Stimulated activated naive CD8-positive, alpha-beta T cell treated with anti-CD3 and anti-CD28 coated beads, Interleukin-15, Interleukin-2, amounts not matched to agents 100 ng/mL and 50 ng/mL, for 24 hours (primary cell): ENCODE results near the gene MYOCOS.
"Not testable (repeated sequence)": the region's sequence is repeated elsewhere in the genome, so short reads cannot be mapped to it uniquely, and the experiment has no call there.

Experiments used
- H3K27ac Mint-ChIP-seq: one replicate; pipeline ENCODE4 v1.8.0; 2021; ENCODE audit warnings: mild to moderate bottlenecking, mixed read lengths
- H3K27me3 Mint-ChIP-seq: one replicate; pipeline ENCODE4 v1.8.0; 2021; ENCODE audit warnings: mixed read lengths
- H3K36me3 Mint-ChIP-seq: one replicate; pipeline ENCODE4 v1.8.0; 2021; ENCODE audit warnings: low read depth, mixed read lengths
- H3K4me1 Mint-ChIP-seq: one replicate; pipeline ENCODE4 v1.8.0; 2021; ENCODE audit warnings: low read depth, mixed read lengths
- H3K4me3 Mint-ChIP-seq: one replicate; pipeline ENCODE4 v1.8.0; 2021; ENCODE audit warnings: mild to moderate bottlenecking, mixed read lengths
- H3K9me3 Mint-ChIP-seq: one replicate; pipeline ENCODE4 v1.8.0; 2021; ENCODE audit warnings: mixed read lengths

MYOCOS gene

GRCh38 chr1:171606402-171606941 lies 15.6 kb upstream of the MYOCOS start:
- Mint-ChIP-seq H3K27ac (no peak overlapping the region), H3K4me1 (no peaks in the 10 kb centered on the region), H3K36me3 (no peaks in the 10 kb centered on the region), H3K27me3 (no peaks in the 10 kb centered on the region), H3K4me3 (no peak overlapping the region), H3K9me3 (peaks cover 4% of the 10 kb centered on the region)

- H3K4me1 Mint-ChIP-seq, result no peaks in the 10 kb centered on the region
- no peak overlapping the region for H3K4me3 Mint-ChIP-seq
- no peaks in the 10 kb centered on the region for H3K36me3 Mint-ChIP-seq
- no peaks in the 10 kb centered on the region for H3K27me3 Mint-ChIP-seq
- no peak overlapping the region for H3K27ac Mint-ChIP-seq
- H3K9me3 Mint-ChIP-seq, result peaks cover 4% of the 10 kb centered on the region
Measured at GRCh38 chr1:171610385-171610784, 11.7 kb upstream of the MYOCOS start.

- peaks cover 4% of the 10 kb centered on the region for H3K9me3 Mint-ChIP-seq
- H3K36me3 Mint-ChIP-seq, result no peaks in the 10 kb centered on the region
- H3K4me1 Mint-ChIP-seq, result no peaks in the 10 kb centered on the region
- no peak overlapping the region for H3K27ac Mint-ChIP-seq
- H3K4me3 Mint-ChIP-seq, result no peak overlapping the region
- H3K27me3 Mint-ChIP-seq, result no peaks in the 10 kb centered on the region
Measured at GRCh38 chr1:171611306-171611705, 10.7 kb upstream of the MYOCOS start.

- no peaks in the 10 kb centered on the region for H3K27me3 Mint-ChIP-seq
- H3K9me3 Mint-ChIP-seq, result no peaks in the 10 kb centered on the region
- no peak overlapping the region for H3K4me3 Mint-ChIP-seq
- no peaks in the 10 kb centered on the region for H3K36me3 Mint-ChIP-seq
- no peak overlapping the region for H3K27ac Mint-ChIP-seq
- no peaks in the 10 kb centered on the region for H3K4me1 Mint-ChIP-seq
Measured at GRCh38 chr1:171613282-171613681, 8.8 kb upstream of the MYOCOS start.

GRCh38 chr1:171615122-171615906 lies 6.7 kb upstream of the MYOCOS start:
- H3K27ac Mint-ChIP-seq, H3K27me3 Mint-ChIP-seq, H3K4me1 Mint-ChIP-seq, H3K9me3 Mint-ChIP-seq, H3K4me3 Mint-ChIP-seq, H3K36me3 Mint-ChIP-seq: not testable (repeated sequence)

- H3K36me3 Mint-ChIP-seq, result no peaks in the 10 kb centered on the region
- no peaks in the 10 kb centered on the region for H3K9me3 Mint-ChIP-seq
- H3K27me3 Mint-ChIP-seq, result no peaks in the 10 kb centered on the region
- H3K27ac Mint-ChIP-seq, result no peak overlapping the region
- no peaks in the 10 kb centered on the region for H3K4me1 Mint-ChIP-seq
- H3K4me3 Mint-ChIP-seq, result no peak overlapping the region
Measured at GRCh38 chr1:171616586-171616985, 5.5 kb upstream of the MYOCOS start.

GRCh38 chr1:171623651-171624331 lies 1.7 kb downstream of the MYOCOS start:
- Mint-ChIP-seq H3K4me3 (no peak overlapping the region), H3K9me3 (no peaks in the 10 kb centered on the region), H3K27ac (no peak overlapping the region), H3K36me3 (no peaks in the 10 kb centered on the region), H3K4me1 (no peaks in the 10 kb centered on the region), H3K27me3 (peaks cover 3% of the 10 kb centered on the region)

GRCh38 chr1:171625225-171625624 lies 3.2 kb downstream of the MYOCOS start:
- peaks cover 9% of the 10 kb centered on the region for H3K27me3 Mint-ChIP-seq
- H3K9me3 Mint-ChIP-seq, result no peaks in the 10 kb centered on the region
- H3K27ac Mint-ChIP-seq, result no peak overlapping the region
- no peaks in the 10 kb centered on the region for H3K4me1 Mint-ChIP-seq
- no peaks in the 10 kb centered on the region for H3K36me3 Mint-ChIP-seq
- no peak overlapping the region for H3K4me3 Mint-ChIP-seq

GRCh38 chr1:171627020-171627419 lies 5.0 kb downstream of the MYOCOS start:
- Mint-ChIP-seq H3K4me1 (no peaks in the 10 kb centered on the region), H3K9me3 (no peaks in the 10 kb centered on the region), H3K36me3 (no peaks in the 10 kb centered on the region), H3K27me3 (peaks cover 9% of the 10 kb centered on the region), H3K4me3 (no peak overlapping the region), H3K27ac (no peak overlapping the region)

GRCh38 chr1:171628225-171628624 lies 6.2 kb downstream of the MYOCOS start:
- H3K27ac Mint-ChIP-seq, result no peak overlapping the region
- H3K4me3 Mint-ChIP-seq, result no peak overlapping the region
- H3K27me3 Mint-ChIP-seq, result peaks cover 9% of the 10 kb centered on the region
- no peaks in the 10 kb centered on the region for H3K4me1 Mint-ChIP-seq
- H3K36me3 Mint-ChIP-seq, result no peaks in the 10 kb centered on the region
- no peaks in the 10 kb centered on the region for H3K9me3 Mint-ChIP-seq

GRCh38 chr1:171635661-171636060 lies 13.6 kb downstream of the MYOCOS start:
- no peak overlapping the region for H3K27ac Mint-ChIP-seq
- H3K27me3 Mint-ChIP-seq, result no peaks in the 10 kb centered on the region
- no peaks in the 10 kb centered on the region for H3K4me1 Mint-ChIP-seq
- no peak overlapping the region for H3K4me3 Mint-ChIP-seq
- H3K9me3 Mint-ChIP-seq, result no peaks in the 10 kb centered on the region
- H3K36me3 Mint-ChIP-seq, result no peaks in the 10 kb centered on the region

GRCh38 chr1:171636141-171636540 lies 14.1 kb downstream of the MYOCOS start:
- H3K4me3 Mint-ChIP-seq, result no peak overlapping the region
- no peaks in the 10 kb centered on the region for H3K36me3 Mint-ChIP-seq
- H3K27me3 Mint-ChIP-seq, result no peaks in the 10 kb centered on the region

GRCh38 chr1:171637928-171638576 lies 16.0 kb downstream of the MYOCOS start:
- no peak overlapping the region for H3K4me3 Mint-ChIP-seq
- no peaks in the 10 kb centered on the region for H3K4me1 Mint-ChIP-seq
- H3K27ac Mint-ChIP-seq, result no peak overlapping the region
- no peaks in the 10 kb centered on the region for H3K27me3 Mint-ChIP-seq
- no peaks in the 10 kb centered on the region for H3K36me3 Mint-ChIP-seq
- H3K9me3 Mint-ChIP-seq, result no peaks in the 10 kb centered on the region

More at GRCh38 chr1:171636141-171636540, 14.1 kb downstream of the MYOCOS start:
- no peaks in the 10 kb centered on the region for H3K4me1 Mint-ChIP-seq
- no peak overlapping the region for H3K27ac Mint-ChIP-seq
- H3K9me3 Mint-ChIP-seq, result no peaks in the 10 kb centered on the region

- no peaks in the 10 kb centered on the region for H3K36me3 Mint-ChIP-seq
- no peaks in the 10 kb centered on the region for H3K9me3 Mint-ChIP-seq
- H3K4me3 Mint-ChIP-seq, result no peak overlapping the region
- H3K4me1 Mint-ChIP-seq, result peaks cover 5% of the 10 kb centered on the region
- H3K27ac Mint-ChIP-seq, result no peak overlapping the region
- peaks cover 5% of the 10 kb centered on the region for H3K27me3 Mint-ChIP-seq
Measured at GRCh38 chr1:171640225-171640624, 18.2 kb downstream of the MYOCOS start.
